ENCODE results near the gene PDZRN4.
"Not testable (repeated sequence)": the region's sequence is repeated elsewhere in the genome, so short reads cannot be mapped to it uniquely, and the experiment has no call there.

The PDZRN4 gene

GRCh38 chr12:41530441-41530840, 342.3 kb downstream of the PDZRN4 start:
- H3K4me3 ChIP-seq (ENCODE audit: low read length): no peak overlapping the region
- no peak for TF ChIP-seq CTCF (conservative IDR thresholded peaks at IDR 0.05; ENCODE audit: low read length)
- no peak for DNase-seq (ENCODE audit: low read depth)

GRCh38 chr12:41531147-41531829, 343.2 kb downstream of the PDZRN4 start:
- TF ChIP-seq CTCF (conservative IDR thresholded peaks at IDR 0.05; ENCODE audit: low read length): no peak
- DNase-seq (ENCODE audit: low read depth): no peak
- H3K4me3 ChIP-seq (ENCODE audit: low read length): no peak overlapping the region

GRCh38 chr12:41532072-41532471, 344.0 kb downstream of the PDZRN4 start:
- DNase-seq (ENCODE audit: low read depth): no peak
- H3K4me3 ChIP-seq (ENCODE audit: low read length): no peak overlapping the region
- no peak for TF ChIP-seq CTCF (conservative IDR thresholded peaks at IDR 0.05; ENCODE audit: low read length)

GRCh38 chr12:41536813-41537490, 348.8 kb downstream of the PDZRN4 start:
- H3K4me3 ChIP-seq (ENCODE audit: low read length): no peak overlapping the region
- DNase-seq (ENCODE audit: low read depth): no peak
- no peak for TF ChIP-seq CTCF (conservative IDR thresholded peaks at IDR 0.05; ENCODE audit: low read length)

GRCh38 chr12:41537522-41537921, 349.4 kb downstream of the PDZRN4 start:
- DNase-seq (ENCODE audit: low read depth): no peak
- no peak for TF ChIP-seq CTCF (conservative IDR thresholded peaks at IDR 0.05; ENCODE audit: low read length)
- H3K4me3 ChIP-seq (ENCODE audit: low read length): no peak overlapping the region

- no peak for TF ChIP-seq CTCF (conservative IDR thresholded peaks at IDR 0.05; ENCODE audit: low read length)
- DNase-seq (ENCODE audit: low read depth): no peak
- no peak overlapping the region for H3K4me3 ChIP-seq (ENCODE audit: low read length)
Observed at GRCh38 chr12:41545761-41546160, 357.6 kb downstream of the PDZRN4 start.

GRCh38 chr12:41547071-41547470, 359.0 kb downstream of the PDZRN4 start:
- DNase-seq (ENCODE audit: low read depth); H3K4me3 ChIP-seq (ENCODE audit: low read length): not testable (repeated sequence)
